GM23338 (cell line): ENCODE data around the gene QKI. TPM values are rescaled to one million over a fixed set of nuclear protein-coding genes. Genes with fewer than 3 reads are reported as not detected.

Experiments used
- ATAC-seq: fragments of 200-7000 bp; cut with Tn5 transposase; 3 replicates; pipeline ENCODE4 v1.9.1; 2020
- DNase-seq: peaks from one replicate; pipeline ENCODE4 v3.0.0-alpha.2; 2015; ENCODE audit warnings: low spot score
- H2AFZ ChIP-seq: fragments of 200-600 bp; sonication (generic); 2 replicates; pipeline ENCODE4 v1.8.0; 2016; ENCODE audit warnings: antibody characterized with exemption, mild to moderate bottlenecking, moderate library complexity
- H3F3A ChIP-seq: fragments of 200-600 bp; sonication (generic); replicated peaks from 2 replicates; pipeline ENCODE4 v1.8.0; 2017; ENCODE audit warnings: antibody characterized with exemption, mixed run types, low read depth
- H3K27ac ChIP-seq: fragments of 200-600 bp; sonication (generic); 2 replicates; pipeline ENCODE4 v1.6.1; 2016; ENCODE audit warnings: low read depth
- H3K27me3 ChIP-seq: fragments of 200-600 bp; sonication (generic); 2 replicates; pipeline ENCODE4 v1.8.0; 2016; ENCODE audit warnings: mild to moderate bottlenecking, mixed run types, moderate library complexity; ENCODE audit not compliant: insufficient read depth
- H3K36me3 ChIP-seq: fragments of 200-600 bp; sonication (generic); 2 replicates; pipeline ENCODE4 v1.8.0; 2016; ENCODE audit warnings: mild to moderate bottlenecking; ENCODE audit not compliant: insufficient read depth
- H3K4me1 ChIP-seq: fragments of 200-600 bp; sonication (generic); 2 replicates; pipeline ENCODE4 v1.8.0; 2016; ENCODE audit warnings: mild to moderate bottlenecking, moderate library complexity; ENCODE audit not compliant: insufficient read depth
- H3K4me2 ChIP-seq: fragments of 200-600 bp; sonication (generic); 2 replicates; pipeline ENCODE4 v1.7.1; 2017; ENCODE audit warnings: mixed run types
- H3K4me3 ChIP-seq: fragments of 200-600 bp; sonication (generic); 2 replicates; pipeline ENCODE4 v1.6.1; 2016; ENCODE audit warnings: mixed run types
- H3K79me2 ChIP-seq: fragments of 200-600 bp; sonication (generic); replicated peaks from 2 replicates; pipeline ENCODE4 v1.8.0; 2017; ENCODE audit warnings: mild to moderate bottlenecking; ENCODE audit not compliant: insufficient read depth
- H3K9me2 ChIP-seq: fragments of 200-600 bp; sonication (generic); 2 replicates; pipeline ENCODE4 v1.8.0; 2017; ENCODE audit not compliant: insufficient read depth
- H4K20me1 ChIP-seq: fragments of 200-600 bp; sonication (generic); replicated peaks from 2 replicates; pipeline ENCODE4 v1.8.0; 2017; ENCODE audit warnings: mild to moderate bottlenecking; ENCODE audit not compliant: insufficient read depth
- H3K27ac Mint-ChIP-seq: 2 replicates; pipeline ENCODE4 v1.8.0; 2020; ENCODE audit warnings: inconsistent platforms, mild to moderate bottlenecking, moderate library complexity, mixed read lengths
- H3K27me3 Mint-ChIP-seq: 3 replicates; pipeline ENCODE4 v1.8.0; 2022; ENCODE audit warnings: low read depth, mild to moderate bottlenecking, moderate library complexity, mixed read lengths, inconsistent platforms; ENCODE audit not compliant: insufficient read depth, poor library complexity
- H3K36me3 Mint-ChIP-seq: 3 replicates; pipeline ENCODE4 v1.8.0; 2021; ENCODE audit warnings: low read depth, mild to moderate bottlenecking, inconsistent platforms, moderate library complexity, mixed read lengths
- H3K4me1 Mint-ChIP-seq: 3 replicates; pipeline ENCODE4 v1.8.0; 2020; ENCODE audit warnings: mild to moderate bottlenecking, inconsistent platforms, mixed read lengths
- H3K4me3 Mint-ChIP-seq: 3 replicates; pipeline ENCODE4 v1.8.0; 2021; ENCODE audit warnings: moderate library complexity, mild to moderate bottlenecking, inconsistent platforms, mixed read lengths
- H3K9me3 Mint-ChIP-seq: 3 replicates; pipeline ENCODE4 v1.8.0; 2020; ENCODE audit warnings: moderate library complexity, mild to moderate bottlenecking, inconsistent platforms, mixed read lengths
- CREB1 ChIP-seq: fragments of 250-450 bp; sonication (Bioruptor Pico); IDR thresholded peaks from 2 replicates; pipeline ENCODE4 v1.5.0; 2020; ENCODE audit warnings: low read depth, mild to moderate bottlenecking, moderate library complexity
- CTCF ChIP-seq, 2 experiments: fragments of 200-600 bp in 1 of 2; sonication (generic) in 1 of 2; conservative IDR thresholded peaks; 2 replicates each; pipeline versions ENCODE4 v1.5.1 to v1.6.1; 2016 to 2017; ENCODE audit warnings: antibody characterized with exemption in 2 of 2, low read depth in 2 of 2, mild to moderate bottlenecking in 2 of 2, moderate library complexity in 1 of 2
- EZH2 ChIP-seq: fragments of 200-600 bp; sonication (generic); IDR thresholded peaks from one replicate; pipeline ENCODE4 v1.8.0; 2017; ENCODE audit warnings: antibody characterized with exemption, mild to moderate bottlenecking, low read depth; ENCODE audit not compliant: unreplicated experiment
- NANOG ChIP-seq: IDR thresholded peaks from 2 replicates; pipeline ENCODE4 v1.6.1; 2016; ENCODE audit warnings: antibody characterized with exemption, borderline replicate concordance
- REST ChIP-seq: IDR thresholded peaks from one replicate; pipeline ENCODE4 v1.6.1; 2018; ENCODE audit warnings: antibody characterized with exemption; ENCODE audit not compliant: unreplicated experiment
- STAT1 ChIP-seq: IDR thresholded peaks from one replicate; pipeline ENCODE4 v1.6.1; 2016; ENCODE audit warnings: antibody characterized with exemption; ENCODE audit not compliant: unreplicated experiment
- ZNF114 ChIP-seq: fragments of 250-450 bp; sonication (Bioruptor Pico); IDR thresholded peaks from 2 replicates; pipeline ENCODE4 v1.5.0; 2020; ENCODE audit warnings: mild to moderate bottlenecking, moderate library complexity
- ZNF331 ChIP-seq: fragments of 250-450 bp; sonication (Bioruptor Pico); IDR thresholded peaks from 2 replicates; pipeline ENCODE4 v1.5.0; 2020; ENCODE audit warnings: low read depth, mild to moderate bottlenecking, moderate library complexity
- ZNF462 ChIP-seq: fragments of 250-450 bp; sonication (Bioruptor Pico); IDR thresholded peaks from 2 replicates; pipeline ENCODE4 v1.5.0; 2020; ENCODE audit warnings: mild to moderate bottlenecking, moderate library complexity
- polyA plus RNA-seq: library from polyadenylated mRNA; unstranded; fragments of >200 nt; fragmentation: Nextera tagmentation; extraction: Ambion mirVana; gene quantifications from 2 replicates; pipeline ENCODE4 v1.2.1, GENCODE V29; 2016
- total RNA-seq: library from RNA; depleted of rRNA; stranded (reverse); fragments of >200 nt; shearing (Covaris generic); gene quantifications from 2 replicates; pipeline ENCODE4 v1.2.3, GENCODE V29; 2014
- TF ChIP-seq, protein P1 (sequence below): IDR thresholded peaks from 2 replicates; pipeline ENCODE4 v1.6.1; 2016; ENCODE audit warnings: antibody characterized with exemption

Gene QKI
- total and polyA plus RNA-seq, 2 experiments from 2014 or later, result 60.8 to 159 TPM

GRCh38 chr6:163533443-163533842 lies 118.9 kb downstream of the QKI start (continued):
- TF ChIP-seq, protein P1, sequence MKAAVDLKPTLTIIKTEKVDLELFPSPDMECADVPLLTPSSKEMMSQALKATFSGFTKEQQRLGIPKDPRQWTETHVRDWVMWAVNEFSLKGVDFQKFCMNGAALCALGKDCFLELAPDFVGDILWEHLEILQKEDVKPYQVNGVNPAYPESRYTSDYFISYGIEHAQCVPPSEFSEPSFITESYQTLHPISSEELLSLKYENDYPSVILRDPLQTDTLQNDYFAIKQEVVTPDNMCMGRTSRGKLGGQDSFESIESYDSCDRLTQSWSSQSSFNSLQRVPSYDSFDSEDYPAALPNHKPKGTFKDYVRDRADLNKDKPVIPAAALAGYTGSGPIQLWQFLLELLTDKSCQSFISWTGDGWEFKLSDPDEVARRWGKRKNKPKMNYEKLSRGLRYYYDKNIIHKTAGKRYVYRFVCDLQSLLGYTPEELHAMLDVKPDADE, result no peak
- no peak for TF ChIP-seq ZNF331
- TF ChIP-seq ZNF114 (CRISPR knock-in tag), result no peak
- no peak for TF ChIP-seq STAT1
- TF ChIP-seq CREB1 (CRISPR knock-in tag), result no peak
- TF ChIP-seq EZH2, result no peak

GRCh38 chr6:163536770-163537169 lies 122.3 kb downstream of the QKI start:
- H3K27ac ChIP-seq, result no peak overlapping the region
- peaks cover 9% of the 10 kb centered on the region; the same call in 1 of the 2 replicates for H4K20me1 ChIP-seq
- no peak for ATAC-seq
- Mint-ChIP-seq H3K27me3 (peaks cover 3% of the 10 kb centered on the region), H3K27ac (no peak overlapping the region), H3K36me3 (peaks cover 6% of the 10 kb centered on the region; the same call in 2 of the 3 replicates), H3K4me3 (no peak overlapping the region), H3K9me3 (no peaks in the 10 kb centered on the region), H3K4me1 (peaks cover 56% of the 10 kb centered on the region)
- H3K9me2 ChIP-seq, result no peaks in the 10 kb centered on the region
- no peak for DNase-seq
- no peak overlapping the region for H2AFZ ChIP-seq
- H3K36me3 ChIP-seq, result no peaks in the 10 kb centered on the region
- no peak overlapping the region for H3K4me3 ChIP-seq
- no peak overlapping the region for H3K4me2 ChIP-seq
- H3K4me1 ChIP-seq, result peaks cover 49% of the 10 kb centered on the region
- H3F3A ChIP-seq, result no peaks in the 10 kb centered on the region
- peaks cover 88% of the 10 kb centered on the region for H3K79me2 ChIP-seq
- H3K27me3 ChIP-seq, result no peaks in the 10 kb centered on the region
- TF ChIP-seq ZNF462 (no peak), STAT1 (no peak), REST (no peak), CREB1 (CRISPR knock-in tag) (no peak), EZH2 (no peak), NANOG (no peak), CTCF (conservative IDR thresholded peaks at IDR 0.05; ENCODE audit: low read depth in 2 of 2) (no peak), ZNF114 (CRISPR knock-in tag) (no peak), ZNF331 (no peak)
- TF ChIP-seq, protein P1, result no peak
